Prostate gland (tissue), 2 donors: ENCODE measurements around the gene ME3. TPM values are rescaled to one million over a fixed set of nuclear protein-coding genes. Genes with fewer than 3 reads are reported as not detected.
"Not testable (repeated sequence)": the region's sequence is repeated elsewhere in the genome, so short reads cannot be mapped to it uniquely, and the experiment has no call there.

Source experiments
- DNase-seq: peaks from one replicate; pipeline ENCODE4 v3.0.0-alpha.2; 2019; ENCODE audit warnings: low spot score
- H3K27ac ChIP-seq, 2 donors: fragments of 200-600 bp; sonication (generic); 2 replicates each; pipeline ENCODE4 v1.5.1; 2017 to 2019
- H3K27me3 ChIP-seq: fragments of 200-600 bp; sonication (generic); replicated peaks from 2 replicates; pipeline ENCODE4 v1.5.1; 2019; ENCODE audit not compliant: insufficient read depth
- H3K36me3 ChIP-seq, 2 donors: fragments of 200-600 bp; sonication (generic); 1 replicate in 1 of 2; 2 replicates in 1 of 2; pipeline versions ENCODE4 v1.5.1 to v1.8.1; 2017 to 2019
- H3K4me1 ChIP-seq: fragments of 200-600 bp; sonication (generic); replicated peaks from 2 replicates; pipeline ENCODE4 v1.5.1; 2019
- H3K4me3 ChIP-seq, 2 donors: fragments of 200-600 bp; sonication (generic); 2 replicates each; pipeline ENCODE4 v1.5.1; 2017 to 2019
- H3K9me3 ChIP-seq: fragments of 200-600 bp; sonication (generic); 2 replicates; pipeline ENCODE4 v1.5.1; 2017
- POLR2A ChIP-seq: fragments of 450-650 bp; IDR thresholded peaks from one replicate; pipeline ENCODE4 v1.6.1; 2016; ENCODE audit warnings: antibody characterized with exemption, mild to moderate bottlenecking
- POLR2AphosphoS5 ChIP-seq: sonication (generic); formaldehyde crosslinking; IDR thresholded peaks from one replicate; pipeline ENCODE4 v1.6.1; 2017; ENCODE audit warnings: antibody characterized with exemption
- WGBS: methylation state at CpG from one replicate; pipeline ENCODE4 v1.1.5; 2018; 5-methylcytosine and 5-hydroxymethylcytosine counted together
- intact Hi-C: fragments of 100-400 bp; cut with DNase I; formaldehyde crosslinking; loops from one replicate; pipeline ENCODE4 v1.14.2; 2022
- total RNA-seq, 2 donors: library from RNA; depleted of rRNA; stranded (reverse); fragments of >200 nt; gene quantifications; one replicate each; pipeline ENCODE4 v1.1.0, GENCODE V29; 2016
- TF ChIP-seq, protein P1 (sequence below), 4 experiments: fragments of 200-600 bp in 2 of 4; fragments of 450-650 bp in 2 of 4; sonication (generic) in 2 of 4; IDR thresholded peaks; 1 replicate in 3 of 4; 2 replicates in 1 of 4; pipeline ENCODE4 v1.5.1; 2016 to 2019; ENCODE audit warnings: antibody characterized with exemption in 4 of 4, mild to moderate bottlenecking in 2 of 4, moderate library complexity in 2 of 4

The ME3 gene
- total RNA-seq, 2 donors from 2014 or later, result 31.4 to 107 TPM

DNA sequence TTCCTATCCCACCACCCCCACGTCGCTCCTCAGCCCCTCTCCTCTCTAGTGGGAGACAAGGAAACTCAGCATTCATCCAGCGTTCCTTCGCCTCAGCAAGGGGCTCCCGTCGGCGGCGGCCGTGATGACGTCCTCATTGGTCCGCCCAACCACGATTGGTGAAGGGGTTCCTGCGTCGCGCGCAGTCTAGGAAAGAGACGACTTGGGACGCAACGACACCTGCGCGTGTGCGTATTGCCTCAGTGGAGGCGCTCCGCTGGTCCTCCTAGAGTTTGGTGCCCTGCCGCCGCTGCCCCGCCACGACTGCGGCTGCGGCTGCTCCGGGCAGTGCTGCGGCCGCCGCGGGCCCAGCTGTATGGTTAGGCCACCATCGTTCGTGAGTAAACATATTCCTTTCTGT lies 241.2 kb downstream of the ME3 start:
- no peak overlapping the region for H3K27ac ChIP-seq
- TF ChIP-seq, protein P1, sequence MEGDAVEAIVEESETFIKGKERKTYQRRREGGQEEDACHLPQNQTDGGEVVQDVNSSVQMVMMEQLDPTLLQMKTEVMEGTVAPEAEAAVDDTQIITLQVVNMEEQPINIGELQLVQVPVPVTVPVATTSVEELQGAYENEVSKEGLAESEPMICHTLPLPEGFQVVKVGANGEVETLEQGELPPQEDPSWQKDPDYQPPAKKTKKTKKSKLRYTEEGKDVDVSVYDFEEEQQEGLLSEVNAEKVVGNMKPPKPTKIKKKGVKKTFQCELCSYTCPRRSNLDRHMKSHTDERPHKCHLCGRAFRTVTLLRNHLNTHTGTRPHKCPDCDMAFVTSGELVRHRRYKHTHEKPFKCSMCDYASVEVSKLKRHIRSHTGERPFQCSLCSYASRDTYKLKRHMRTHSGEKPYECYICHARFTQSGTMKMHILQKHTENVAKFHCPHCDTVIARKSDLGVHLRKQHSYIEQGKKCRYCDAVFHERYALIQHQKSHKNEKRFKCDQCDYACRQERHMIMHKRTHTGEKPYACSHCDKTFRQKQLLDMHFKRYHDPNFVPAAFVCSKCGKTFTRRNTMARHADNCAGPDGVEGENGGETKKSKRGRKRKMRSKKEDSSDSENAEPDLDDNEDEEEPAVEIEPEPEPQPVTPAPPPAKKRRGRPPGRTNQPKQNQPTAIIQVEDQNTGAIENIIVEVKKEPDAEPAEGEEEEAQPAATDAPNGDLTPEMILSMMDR (IDR thresholded peaks at IDR 0.05), result no peak
- TF ChIP-seq POLR2A (no peak), POLR2AphosphoS5 (no peak)
- no peaks in the 10 kb centered on the region for H3K36me3 ChIP-seq
- no peak for DNase-seq
- H3K4me1 ChIP-seq, result no peaks in the 10 kb centered on the region
- intact Hi-C loops, result no loop called here
- H3K9me3 ChIP-seq, result no peaks in the 10 kb centered on the region
- H3K27me3 ChIP-seq, result no peaks in the 10 kb centered on the region
- 86% methylated on average over 36 of the region's 37 CpGs for WGBS
- no peak overlapping the region for H3K4me3 ChIP-seq

DNA sequence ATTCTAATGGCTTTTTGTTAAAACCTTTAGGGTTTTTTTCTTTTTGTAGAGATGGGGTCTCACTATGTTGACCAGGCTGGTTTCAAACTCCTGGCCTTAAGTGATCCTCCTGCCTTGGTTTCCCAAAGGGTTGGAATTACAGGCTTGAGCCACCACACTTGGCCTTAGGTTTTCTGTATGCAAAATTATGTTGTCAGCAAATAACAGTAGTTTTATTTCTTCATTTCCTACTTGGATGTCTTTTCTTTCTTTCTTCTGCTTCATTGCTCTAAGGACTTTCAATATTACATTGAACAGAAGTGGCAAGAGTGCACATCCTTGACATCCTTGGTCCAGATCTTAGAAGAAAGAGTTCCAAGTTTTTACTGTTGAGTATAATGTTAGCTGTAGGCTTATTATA lies 245.0 kb downstream of the ME3 start:
- intact Hi-C loops, result no loop called here

DNA sequence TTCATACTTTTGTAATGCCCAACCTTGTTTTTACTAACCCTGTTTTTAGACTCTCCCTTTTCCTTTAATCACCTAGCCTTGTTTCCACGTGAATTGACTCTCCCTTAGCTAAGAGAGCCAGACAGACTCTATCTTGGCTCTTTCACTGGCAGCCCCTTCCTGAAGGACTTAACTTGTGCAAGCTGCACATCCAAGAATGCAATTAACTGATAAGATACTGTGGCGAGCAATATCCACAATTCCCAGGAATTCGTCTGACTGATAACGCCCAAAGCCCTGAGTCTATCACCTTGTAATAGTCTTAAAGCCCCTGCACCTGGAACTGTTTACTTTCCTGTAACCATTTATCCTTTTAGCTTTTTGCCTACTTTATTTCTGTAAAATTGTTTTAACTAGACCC lies 248.9 kb downstream of the ME3 start:
- H3K27me3 ChIP-seq, DNase-seq, H3K4me1 ChIP-seq, H3K36me3 ChIP-seq, intact Hi-C loops, H3K4me3 ChIP-seq, H3K9me3 ChIP-seq, H3K27ac ChIP-seq: not testable (repeated sequence)
- WGBS, result 64% methylated on average over 4 of the region's 4 CpGs

More for the DNA sequence above, 245.0 kb downstream of the ME3 start:
- H3K27me3 ChIP-seq, result no peaks in the 10 kb centered on the region
- DNase-seq, result no peak
- no peaks in the 10 kb centered on the region for H3K9me3 ChIP-seq
- no peak overlapping the region for H3K27ac ChIP-seq
- TF ChIP-seq, protein P1 (IDR thresholded peaks at IDR 0.05), result no peak
- no peak for TF ChIP-seq POLR2A
- H3K4me3 ChIP-seq, result no peak overlapping the region
- no peaks in the 10 kb centered on the region for H3K4me1 ChIP-seq
- no peaks in the 10 kb centered on the region for H3K36me3 ChIP-seq

DNA sequence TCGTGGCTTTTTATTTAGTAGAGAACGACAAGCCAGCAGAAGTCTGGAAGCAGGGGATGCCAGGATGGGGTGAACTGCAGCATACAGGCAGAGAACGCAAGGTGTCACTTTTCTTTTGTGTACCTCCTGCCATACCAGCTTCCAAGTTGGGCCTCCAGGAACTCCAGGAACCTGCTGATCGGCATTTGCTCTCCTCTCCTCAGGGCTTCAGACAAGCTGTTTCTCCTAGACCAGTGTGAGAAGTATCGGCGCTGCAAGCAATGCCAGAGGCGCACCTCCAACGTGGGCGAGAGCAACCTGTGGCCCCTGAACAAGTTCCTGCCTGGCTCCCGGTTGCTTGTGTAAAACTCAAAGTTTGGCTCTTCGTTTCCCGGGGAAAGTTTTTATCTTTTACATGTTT lies 250.0 kb downstream of the ME3 start:
- no peaks in the 10 kb centered on the region for H3K9me3 ChIP-seq
- no peak for DNase-seq
- no peaks in the 10 kb centered on the region for H3K4me1 ChIP-seq
- WGBS, result 72% methylated on average over 12 of the region's 12 CpGs
- intact Hi-C loops, result no loop called here
- H3K36me3 ChIP-seq, result no peaks in the 10 kb centered on the region
- TF ChIP-seq, protein P1 (IDR thresholded peaks at IDR 0.05), result no peak
- TF ChIP-seq POLR2AphosphoS5, result no peak
- TF ChIP-seq POLR2A, result no peak
- no peaks in the 10 kb centered on the region for H3K27me3 ChIP-seq
- no peak overlapping the region for H3K27ac ChIP-seq
- H3K4me3 ChIP-seq, result no peak overlapping the region

DNA sequence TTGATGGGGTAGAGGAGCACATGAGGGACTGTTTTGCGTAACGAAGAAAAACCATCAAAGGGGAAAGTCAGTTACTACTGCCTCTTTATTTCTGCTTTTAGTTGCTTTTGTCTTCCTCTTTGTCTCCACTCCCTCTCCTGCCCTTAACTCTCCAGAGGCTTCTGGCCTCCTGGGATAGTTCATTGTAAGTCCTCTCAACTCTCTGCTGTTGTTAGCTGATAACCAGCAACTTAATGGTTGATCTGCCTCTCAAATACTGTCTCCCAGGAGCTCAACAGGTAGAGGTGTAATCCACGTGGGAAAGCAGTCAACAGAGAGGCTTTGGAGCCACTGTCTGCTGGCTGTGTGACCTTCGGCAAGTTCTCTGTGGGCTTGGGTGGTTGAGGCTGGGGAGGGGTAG lies 250.5 kb downstream of the ME3 start:
- TF ChIP-seq, protein P1 (IDR thresholded peaks at IDR 0.05), result no peak
- TF ChIP-seq POLR2AphosphoS5 (no peak), POLR2A (no peak)
- Histone ChIP-seq H3K27ac (no peak overlapping the region), H3K9me3 (no peaks in the 10 kb centered on the region), H3K4me3 (no peak overlapping the region), H3K27me3 (no peaks in the 10 kb centered on the region), H3K36me3 (no peaks in the 10 kb centered on the region), H3K4me1 (no peaks in the 10 kb centered on the region)
- DNase-seq, result no peak
- intact Hi-C loops, result no loop called here
- 78% methylated on average over 4 of the region's 4 CpGs for WGBS
